Epithelial cell of esophagus (primary cell): ENCODE measurements around the gene HSF4.

Experiments
- DNase-seq: peaks from one replicate; pipeline ENCODE4 v3.0.0; 2010; ENCODE audit warnings: low read depth
- H3K4me3 ChIP-seq: 2 replicates; pipeline ENCODE4 v1.5.1; 2011; ENCODE audit warnings: mild to moderate bottlenecking, low read length, control low read depth
- CTCF ChIP-seq: IDR thresholded peaks from 2 replicates; pipeline ENCODE4 v1.5.1; 2011; ENCODE audit warnings: low read depth, mild to moderate bottlenecking, low read length, control low read depth, inconsistent platforms; ENCODE audit not compliant: insufficient read depth; ENCODE audit errors: missing control alignments

The HSF4 gene

GRCh38 chr16:67149276-67150046, 15.1 kb upstream of the HSF4 start:
- no peak overlapping the region for H3K4me3 ChIP-seq
- TF ChIP-seq CTCF, result no peak
- DNase-seq, result no peak

GRCh38 chr16:67150047-67150832, 14.3 kb upstream of the HSF4 start:
- DNase-seq, result peak; percentile 42
- H3K4me3 ChIP-seq, result peak overlapping the region; percentile 55
- TF ChIP-seq CTCF, result no peak

GRCh38 chr16:67150833-67151396, 13.6 kb upstream of the HSF4 start, which contains the start of gene B3GNT9:
TSS of gene B3GNT9 (minus strand) at chr16:67150998. CDS start at chr16:67150485, 513 bp downstream.
- peak within 1 kb of the TSS; percentile 55 for H3K4me3 ChIP-seq
- TF ChIP-seq CTCF, result no peak
- peak; percentile 59 for DNase-seq

- H3K4me3 ChIP-seq, result no peak overlapping the region
- DNase-seq, result no peak
- TF ChIP-seq CTCF, result peak; percentile 9
These were observed 13.0 kb upstream of the HSF4 start for GRCh38 chr16:67151431-67152097.

GRCh38 chr16:67154578-67155294, 9.8 kb upstream of the HSF4 start:
- TF ChIP-seq CTCF, result no peak
- H3K4me3 ChIP-seq, result peak overlapping the region; percentile 16
- DNase-seq, result no peak
